Endothelial cell of umbilical vein (primary cell): ENCODE results near the gene LRRC31. TPM values are rescaled to one million over a fixed set of nuclear protein-coding genes. Genes with fewer than 3 reads are reported as not detected.

ENCODE experiments used
- BruUV-seq: library from RNA; stranded (reverse); fragments of 400-500 nt; replicated peaks from 2 replicates; lab custom pipeline; 2021; lab: Mats Ljungman, UMichigan
- CTCF ChIA-PET: fragments of 300-600, 350-600 bp; sonication (Branson Sonifier 250); formaldehyde crosslinking; loops from one replicate; lab custom pipeline; 2021; ENCODE audit warnings: antibody characterized with exemption, inconsistent platforms; lab: Charles Lee
- POLR2A ChIA-PET: fragments of 300-600, 350-600 bp; sonication (Branson Sonifier 250); formaldehyde crosslinking; loops from one replicate; lab custom pipeline; 2021; ENCODE audit warnings: antibody characterized with exemption, inconsistent platforms; lab: Charles Lee
- DNase-seq: peaks from one replicate; pipeline ENCODE4 v3.0.0-alpha.2; 2011; ENCODE audit warnings: low read depth, low spot score
- FAIRE-seq: peaks from 2 replicates; lab custom pipeline; 2011; peaks lifted over from hg19 to GRCh38; lab: Jason Lieb, UNC
- H2AFZ ChIP-seq: 2 replicates; pipeline ENCODE4 v1.6.0; 2012; ENCODE audit warnings: low read depth, low read length, control low read depth, inconsistent platforms
- H3K27ac ChIP-seq: 2 replicates; pipeline ENCODE4 v1.5.1; 2011; ENCODE audit warnings: low read depth, mild to moderate bottlenecking, control low read depth, low read length, moderate library complexity; ENCODE audit not compliant: insufficient read depth
- H3K27me3 ChIP-seq, 2 experiments: 2 replicates each; pipeline versions ENCODE4 v1.6.0 to v1.6.1; 2011; ENCODE audit warnings: low read length in 2 of 2, mixed read lengths in 1 of 2; ENCODE audit not compliant: control insufficient read depth in 2 of 2, insufficient read depth in 2 of 2
- H3K36me3 ChIP-seq, 2 experiments: 2 replicates in 1 of 2; 3 replicates in 1 of 2; pipeline ENCODE4 v1.5.1; 2011; ENCODE audit warnings: low read length in 2 of 2, mild to moderate bottlenecking in 1 of 2, moderate library complexity in 1 of 2; ENCODE audit not compliant: control insufficient read depth in 2 of 2, insufficient read depth in 2 of 2; ENCODE audit errors: extremely low read depth in 1 of 2
- H3K4me1 ChIP-seq: 3 replicates; pipeline ENCODE4 v1.5.1; 2011; ENCODE audit warnings: mild to moderate bottlenecking, low read length; ENCODE audit not compliant: control insufficient read depth, insufficient read depth; ENCODE audit errors: extremely low read depth
- H3K4me2 ChIP-seq: 2 replicates; pipeline ENCODE4 v1.6.1; 2011; ENCODE audit warnings: low read length, control low read depth, mixed read lengths; ENCODE audit not compliant: insufficient read depth
- H3K4me3 ChIP-seq, 3 experiments: fragments of 200-600 bp in 1 of 3; sonication (generic), shearing (Covaris generic) in 1 of 3; replicated peaks in 1 of 3; 2 replicates each; pipeline ENCODE4 v1.5.1; 2011 to 2016; ENCODE audit warnings: control low read depth in 3 of 3, low read length in 3 of 3, mild to moderate bottlenecking in 2 of 3, inconsistent platforms in 1 of 3, low read depth in 1 of 3, moderate library complexity in 1 of 3; ENCODE audit not compliant: insufficient read depth in 1 of 3
- H3K79me2 ChIP-seq: 2 replicates; pipeline ENCODE4 v1.6.0; 2012; ENCODE audit warnings: low read length, inconsistent platforms; ENCODE audit not compliant: control insufficient read depth, insufficient read depth
- H3K9ac ChIP-seq: replicated peaks from 2 replicates; pipeline ENCODE3; 2011; ENCODE audit warnings: low read length, control low read depth; ENCODE audit not compliant: insufficient read depth; ENCODE audit errors: extremely low read depth
- H3K9me1 ChIP-seq: replicated peaks from 3 replicates; pipeline ENCODE4 v1.6.0; 2011; ENCODE audit warnings: mild to moderate bottlenecking, low read length; ENCODE audit not compliant: control insufficient read depth, insufficient read depth; ENCODE audit errors: extremely low read depth
- H3K9me3 ChIP-seq: replicated peaks from 2 replicates; pipeline ENCODE4 v1.5.1; 2012; ENCODE audit warnings: low read length, inconsistent platforms; ENCODE audit not compliant: control insufficient read depth, insufficient read depth
- H4K20me1 ChIP-seq: replicated peaks from 2 replicates; pipeline ENCODE3; 2011; ENCODE audit warnings: mild to moderate bottlenecking, low read length; ENCODE audit not compliant: control insufficient read depth, insufficient read depth; ENCODE audit errors: extremely low read depth
- EZH2 ChIP-seq: IDR thresholded peaks from 2 replicates; pipeline ENCODE4 v1.6.1; 2012; ENCODE audit warnings: borderline replicate concordance, low read depth, mild to moderate bottlenecking, moderate library complexity, low read length, inconsistent platforms; ENCODE audit not compliant: severe bottlenecking
- FOS ChIP-seq: IDR thresholded peaks from 2 replicates; pipeline ENCODE4 v1.6.1; 2011; ENCODE audit warnings: mild to moderate bottlenecking, low read length, moderate library complexity, borderline replicate concordance; ENCODE audit not compliant: insufficient read depth
- GATA2 ChIP-seq: IDR thresholded peaks from 2 replicates; pipeline ENCODE4 v1.7.0; 2011; ENCODE audit warnings: low read depth, mild to moderate bottlenecking, moderate library complexity, mixed read lengths, low read length; ENCODE audit not compliant: insufficient read length, insufficient read depth
- JUN ChIP-seq: IDR thresholded peaks from 2 replicates; pipeline ENCODE4 v1.6.1; 2011; ENCODE audit warnings: borderline replicate concordance, low read depth; ENCODE audit not compliant: insufficient read length, insufficient read depth
- MYC ChIP-seq: IDR thresholded peaks from one replicate; pipeline ENCODE4 v1.6.1; 2011; ENCODE audit warnings: mild to moderate bottlenecking, low read depth, low read length
- POLR2A ChIP-seq: IDR thresholded peaks from 2 replicates; pipeline ENCODE4 v1.6.1; 2012; ENCODE audit warnings: low read depth, mild to moderate bottlenecking, control low read depth, low read length
- POLR2AphosphoS5 ChIP-seq: IDR thresholded peaks from 2 replicates; pipeline ENCODE4 v1.6.1; 2012; ENCODE audit warnings: low read depth, mild to moderate bottlenecking, control low read depth, low read length, moderate library complexity; ENCODE audit not compliant: insufficient read depth
- dilution Hi-C: fragments of 300-500 bp; cut with MboI; formaldehyde crosslinking; loops from one replicate; pipeline ENCODE4 v1.15.0; 2019; ENCODE audit warnings: low sequenced_read_pairs; ENCODE audit not compliant: extremely low pct_ligation_motif_present
- intact Hi-C: fragments of 100-400 bp; cut with micrococcal nuclease; formaldehyde crosslinking; loops from one replicate; pipeline ENCODE4 v1.10.0; 2022
- polyA plus RNA-seq, 4 experiments: library from polyadenylated mRNA; depleted of rRNA in 3 of 4; stranded (reverse) in 3 of 4; unstranded in 1 of 4; fragments of >200 nt; gene quantifications; 2 replicates each; pipeline versions ENCODE4 v1.2.1 to v1.2.3, GENCODE V29; 2011 to 2012; ENCODE audit warnings: missing spikeins in 1 of 4
- total RNA-seq: library from RNA; stranded (reverse); gene quantifications from 2 replicates; pipeline ENCODE4 v1.2.3, GENCODE V29; 2021
- TF ChIP-seq, protein P1 (sequence below): IDR thresholded peaks from 2 replicates; pipeline ENCODE4 v1.6.1; 2011; ENCODE audit not compliant: insufficient read depth, insufficient read length
- TF ChIP-seq, protein P2 (sequence below), 2 donors: IDR thresholded peaks; 1 replicate in 1 of 2; 2 replicates in 1 of 2; pipeline ENCODE4 v1.5.1; 2011; ENCODE audit warnings: low read length in 2 of 2, mild to moderate bottlenecking in 2 of 2, moderate library complexity in 2 of 2, control low read depth in 1 of 2, inconsistent platforms in 1 of 2, low read depth in 1 of 2; ENCODE audit not compliant: insufficient read depth in 1 of 2; ENCODE audit errors: extremely low read depth in 1 of 2

Gene LRRC31
- total and polyA plus RNA-seq, 2 donors (not counting 3 experiments of a cell fraction or from before 2014, with no cell fraction given), result not detected

DNA sequence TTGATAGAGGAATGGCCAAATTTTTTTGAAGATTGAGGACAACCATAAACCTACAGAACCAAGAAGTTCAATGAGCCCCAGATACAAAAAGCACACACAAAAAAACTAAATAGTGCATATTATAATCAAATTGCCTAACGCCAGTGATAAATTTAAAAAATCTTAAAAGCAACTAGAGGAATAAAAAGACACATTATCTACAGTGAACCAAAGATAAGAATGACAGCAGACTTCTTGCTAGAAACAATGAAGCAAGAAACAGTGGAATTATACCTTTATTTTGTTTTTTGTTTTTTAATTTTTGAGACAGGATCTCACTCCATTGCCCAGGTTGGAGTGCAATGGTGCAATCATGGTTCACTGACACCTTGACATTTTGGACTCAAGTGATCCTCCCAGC, 31.7 kb upstream of the LRRC31 start:
- DNase-seq (no peak), FAIRE-seq (no peak)
- intact Hi-C loops (no loop called here), dilution Hi-C loops (no loop called here)
- CTCF ChIA-PET, result interaction anchor here (2.5 kb wide), 1 partner anchor 10 kb away, joined by 9 read pairs; no protein-coding TSS in a partner anchor
- Histone ChIP-seq H3K9me1 (no peaks in the 10 kb centered on the region), H3K27ac (no peak overlapping the region), H3K27me3 (peaks cover 2 to 13% of the 10 kb centered on the region in 2 experiments), H2AFZ (no peak overlapping the region), H3K9ac (no peak overlapping the region), H3K36me3 (no peaks in the 10 kb centered on the region), H3K4me1 (no peaks in the 10 kb centered on the region), H3K9me3 (no peaks in the 10 kb centered on the region), H4K20me1 (no peaks in the 10 kb centered on the region), H3K79me2 (no peaks in the 10 kb centered on the region), H3K4me3 (no peak overlapping the region), H3K4me2 (no peak overlapping the region)
- POLR2A ChIA-PET, result no interaction called here
- TF ChIP-seq POLR2AphosphoS5 (no peak), MYC (no peak), JUN (no peak), POLR2A (no peak), EZH2 (no peak), GATA2 (no peak), FOS (no peak)
- TF ChIP-seq, protein P1, sequence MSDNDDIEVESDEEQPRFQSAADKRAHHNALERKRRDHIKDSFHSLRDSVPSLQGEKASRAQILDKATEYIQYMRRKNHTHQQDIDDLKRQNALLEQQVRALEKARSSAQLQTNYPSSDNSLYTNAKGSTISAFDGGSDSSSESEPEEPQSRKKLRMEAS, result no peak
- TF ChIP-seq, protein P2, sequence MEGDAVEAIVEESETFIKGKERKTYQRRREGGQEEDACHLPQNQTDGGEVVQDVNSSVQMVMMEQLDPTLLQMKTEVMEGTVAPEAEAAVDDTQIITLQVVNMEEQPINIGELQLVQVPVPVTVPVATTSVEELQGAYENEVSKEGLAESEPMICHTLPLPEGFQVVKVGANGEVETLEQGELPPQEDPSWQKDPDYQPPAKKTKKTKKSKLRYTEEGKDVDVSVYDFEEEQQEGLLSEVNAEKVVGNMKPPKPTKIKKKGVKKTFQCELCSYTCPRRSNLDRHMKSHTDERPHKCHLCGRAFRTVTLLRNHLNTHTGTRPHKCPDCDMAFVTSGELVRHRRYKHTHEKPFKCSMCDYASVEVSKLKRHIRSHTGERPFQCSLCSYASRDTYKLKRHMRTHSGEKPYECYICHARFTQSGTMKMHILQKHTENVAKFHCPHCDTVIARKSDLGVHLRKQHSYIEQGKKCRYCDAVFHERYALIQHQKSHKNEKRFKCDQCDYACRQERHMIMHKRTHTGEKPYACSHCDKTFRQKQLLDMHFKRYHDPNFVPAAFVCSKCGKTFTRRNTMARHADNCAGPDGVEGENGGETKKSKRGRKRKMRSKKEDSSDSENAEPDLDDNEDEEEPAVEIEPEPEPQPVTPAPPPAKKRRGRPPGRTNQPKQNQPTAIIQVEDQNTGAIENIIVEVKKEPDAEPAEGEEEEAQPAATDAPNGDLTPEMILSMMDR (IDR thresholded peaks at IDR 0.05; ENCODE audit: extremely low read depth in 1 of 2, insufficient read depth in 1 of 2, low read depth in 1 of 2, low read length in 2 of 2), result no peak
- BruUV-seq, result no TSS peak
